Measurements from ENCODE around the gene EMD. TPM values are rescaled to one million over a fixed set of nuclear protein-coding genes. Genes with fewer than 3 reads are reported as not detected.

The EMD gene
- total RNA-seq, 2 donors from 2014 or later = 43.8 to 74.2 TPM

DNA sequence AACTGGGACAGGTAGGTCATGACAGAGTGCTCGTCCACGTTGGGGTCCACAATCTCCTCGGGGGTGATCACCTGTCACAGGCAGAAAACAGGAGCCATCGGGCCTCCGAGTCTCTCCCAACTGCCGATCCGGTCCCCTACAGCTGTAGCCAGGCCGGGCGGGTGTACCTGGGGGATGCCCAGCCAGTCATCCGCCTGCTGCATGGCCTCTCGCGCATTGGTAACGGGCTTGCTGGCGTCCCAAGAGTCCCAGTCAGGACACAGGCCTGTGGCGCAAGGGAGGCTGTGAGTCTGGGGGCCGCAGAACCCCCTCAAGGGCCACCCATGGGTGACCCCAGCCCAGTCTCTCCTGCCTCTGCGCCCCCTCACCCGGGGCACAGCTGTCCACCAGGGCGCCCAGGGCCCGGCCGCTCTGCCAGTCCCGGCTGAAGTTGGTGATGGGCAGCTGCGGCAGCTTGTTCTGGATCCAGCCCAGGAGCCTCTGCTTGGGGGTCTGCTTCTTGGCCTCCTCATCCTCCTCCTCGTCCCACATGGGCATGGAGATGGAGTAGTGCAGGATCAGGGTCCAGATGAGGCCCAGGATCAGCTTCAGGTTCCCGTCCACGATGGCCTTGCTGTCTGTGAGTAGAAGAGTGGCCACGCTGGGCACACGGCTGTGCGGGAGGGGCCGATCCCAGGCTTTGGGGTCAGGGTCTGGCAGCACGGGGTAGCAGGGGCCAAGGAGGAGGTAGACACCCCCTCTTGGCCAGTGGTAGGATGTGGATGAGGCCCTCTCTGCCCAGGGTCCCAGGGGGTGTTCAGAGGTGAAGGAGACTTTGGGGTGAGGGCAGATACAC, 11.4 kb upstream of the EMD start:
- peaks cover 61% of the 10 kb centered on the region for H3K36me3 ChIP-seq
- no peaks in the 10 kb centered on the region for H3K9me3 ChIP-seq
- H3K4me1 ChIP-seq (ENCODE audit: control insufficient read depth in 1 of 2, low read depth in 2 of 2) = peaks cover 11 to 45% of the 10 kb centered on the region in 2 donors
- DNase-seq (ENCODE audit: low spot score) = no peak
- TF ChIP-seq, protein P1, sequence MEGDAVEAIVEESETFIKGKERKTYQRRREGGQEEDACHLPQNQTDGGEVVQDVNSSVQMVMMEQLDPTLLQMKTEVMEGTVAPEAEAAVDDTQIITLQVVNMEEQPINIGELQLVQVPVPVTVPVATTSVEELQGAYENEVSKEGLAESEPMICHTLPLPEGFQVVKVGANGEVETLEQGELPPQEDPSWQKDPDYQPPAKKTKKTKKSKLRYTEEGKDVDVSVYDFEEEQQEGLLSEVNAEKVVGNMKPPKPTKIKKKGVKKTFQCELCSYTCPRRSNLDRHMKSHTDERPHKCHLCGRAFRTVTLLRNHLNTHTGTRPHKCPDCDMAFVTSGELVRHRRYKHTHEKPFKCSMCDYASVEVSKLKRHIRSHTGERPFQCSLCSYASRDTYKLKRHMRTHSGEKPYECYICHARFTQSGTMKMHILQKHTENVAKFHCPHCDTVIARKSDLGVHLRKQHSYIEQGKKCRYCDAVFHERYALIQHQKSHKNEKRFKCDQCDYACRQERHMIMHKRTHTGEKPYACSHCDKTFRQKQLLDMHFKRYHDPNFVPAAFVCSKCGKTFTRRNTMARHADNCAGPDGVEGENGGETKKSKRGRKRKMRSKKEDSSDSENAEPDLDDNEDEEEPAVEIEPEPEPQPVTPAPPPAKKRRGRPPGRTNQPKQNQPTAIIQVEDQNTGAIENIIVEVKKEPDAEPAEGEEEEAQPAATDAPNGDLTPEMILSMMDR (IDR thresholded peaks at IDR 0.05) = no peak
- H3K27me3 ChIP-seq (replicated peaks; ENCODE audit: insufficient read depth) = no peaks in the 10 kb centered on the region
- no peak for ATAC-seq (ENCODE audit: insufficient number of reproducible peaks, low FRiP score, low read depth)
- H3K4me3 ChIP-seq = peak overlapping the region; percentile 83
- peak overlapping the region; percentile 92 to 97 for H3K27ac ChIP-seq

DNA sequence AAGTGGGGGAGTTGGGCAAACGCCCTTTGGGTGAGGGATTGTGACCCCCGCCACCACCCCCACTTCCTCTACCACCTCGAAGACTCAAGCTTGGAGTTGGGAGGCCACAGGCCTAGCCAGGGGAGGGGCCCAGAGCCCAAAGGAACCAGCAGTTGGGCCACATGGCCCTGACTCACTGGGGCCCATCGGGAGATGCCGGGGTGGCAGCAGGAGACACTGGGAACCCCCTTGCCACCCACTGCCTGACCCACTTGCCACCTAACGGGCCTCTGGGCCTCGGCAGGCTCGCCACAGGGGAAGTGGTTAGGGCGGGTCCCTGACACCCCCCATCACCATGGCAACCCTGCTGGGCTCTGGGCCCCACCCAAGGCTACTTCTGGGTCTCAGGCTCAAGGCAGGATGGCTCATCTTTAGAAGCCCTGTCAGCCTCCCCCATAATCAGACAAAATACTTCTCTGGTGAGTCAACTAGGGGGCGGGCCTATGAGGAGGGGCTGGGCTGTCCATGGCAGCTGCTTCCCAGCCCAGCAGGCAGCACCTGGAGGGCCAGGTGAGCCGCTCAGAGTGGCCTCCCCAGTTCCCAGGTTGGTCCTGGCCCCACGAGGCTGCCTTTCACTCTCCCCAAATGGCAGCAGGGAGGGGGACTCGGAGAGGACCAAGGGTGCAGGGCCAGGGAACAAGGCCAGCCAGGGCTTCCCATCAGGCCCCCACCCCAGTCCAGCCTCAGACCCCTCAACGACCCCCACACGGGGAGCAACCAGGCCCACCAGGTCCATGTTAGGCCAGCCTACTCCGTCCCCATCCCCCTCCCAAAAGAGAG, 10.3 kb upstream of the EMD start:
- Histone ChIP-seq H3K4me3 (peak overlapping the region; percentile 83), H3K36me3 (peaks cover 55% of the 10 kb centered on the region), H3K27ac (peak overlapping the region; percentile 92 to 97), H3K27me3 (replicated peaks; ENCODE audit: insufficient read depth) (no peaks in the 10 kb centered on the region), H3K9me3 (no peaks in the 10 kb centered on the region), H3K4me1 (ENCODE audit: control insufficient read depth in 1 of 2, low read depth in 2 of 2) (peaks cover 11 to 45% of the 10 kb centered on the region in 2 donors)
- TF ChIP-seq, protein P1 (IDR thresholded peaks at IDR 0.05) = no peak
- DNase-seq (ENCODE audit: low spot score) (peak; percentile 67), ATAC-seq (ENCODE audit: insufficient number of reproducible peaks, low FRiP score, low read depth) (peak; percentile 21)

DNA sequence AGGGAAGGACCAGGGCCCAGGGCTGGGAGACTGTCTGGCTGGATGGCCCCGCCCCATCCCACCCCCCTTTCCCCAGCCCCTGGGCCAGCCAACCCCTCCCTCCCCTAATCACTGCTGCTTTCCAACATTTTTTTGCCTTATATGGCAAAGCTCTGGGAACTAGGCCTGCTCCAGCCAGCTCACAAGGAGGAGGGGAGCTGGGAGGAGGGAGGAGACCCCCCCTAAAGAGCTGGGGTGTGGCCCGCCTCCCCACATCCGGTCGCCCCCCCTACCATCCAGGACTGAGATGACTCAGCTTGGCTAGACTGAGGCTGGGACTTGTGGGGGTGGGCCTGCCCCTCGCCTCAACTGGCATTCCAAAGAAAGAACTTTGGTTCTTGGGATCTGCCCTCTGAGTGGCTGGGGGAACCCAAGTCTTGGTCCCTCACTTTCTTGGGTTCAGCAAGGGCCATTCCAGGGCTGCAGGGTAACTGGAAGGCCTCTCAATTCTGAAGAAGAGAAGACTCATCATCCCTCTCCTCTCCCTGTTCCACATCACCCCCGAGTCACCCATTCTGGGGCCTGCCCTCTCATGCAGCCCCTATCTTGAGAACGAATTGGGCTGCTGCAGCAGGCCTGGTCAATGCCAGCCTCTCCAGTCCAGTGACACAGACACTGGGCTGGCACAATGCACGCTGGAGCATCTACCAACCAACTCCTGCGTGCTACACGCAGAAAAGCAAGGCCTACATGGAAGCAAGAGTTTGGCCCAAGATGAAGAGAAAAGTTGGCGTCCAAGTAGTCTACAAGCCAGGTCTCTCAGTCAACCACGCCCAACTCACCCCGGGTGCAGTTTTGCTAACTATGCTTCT, 9.4 kb upstream of the EMD start:
- peaks cover 11 to 37% of the 10 kb centered on the region in 2 donors for H3K4me1 ChIP-seq (ENCODE audit: control insufficient read depth in 1 of 2, low read depth in 2 of 2)
- peak; percentile 59 for DNase-seq (ENCODE audit: low spot score)
- peaks cover 47% of the 10 kb centered on the region for H3K36me3 ChIP-seq
- peak overlapping the region; percentile 92 to 97 for H3K27ac ChIP-seq
- ATAC-seq (ENCODE audit: insufficient number of reproducible peaks, low FRiP score, low read depth) = peak; percentile 44
- H3K27me3 ChIP-seq (replicated peaks; ENCODE audit: insufficient read depth) = no peaks in the 10 kb centered on the region
- H3K4me3 ChIP-seq = peak overlapping the region; percentile 83
- TF ChIP-seq, protein P1 (IDR thresholded peaks at IDR 0.05) = no peak
- H3K9me3 ChIP-seq = no peaks in the 10 kb centered on the region

DNA sequence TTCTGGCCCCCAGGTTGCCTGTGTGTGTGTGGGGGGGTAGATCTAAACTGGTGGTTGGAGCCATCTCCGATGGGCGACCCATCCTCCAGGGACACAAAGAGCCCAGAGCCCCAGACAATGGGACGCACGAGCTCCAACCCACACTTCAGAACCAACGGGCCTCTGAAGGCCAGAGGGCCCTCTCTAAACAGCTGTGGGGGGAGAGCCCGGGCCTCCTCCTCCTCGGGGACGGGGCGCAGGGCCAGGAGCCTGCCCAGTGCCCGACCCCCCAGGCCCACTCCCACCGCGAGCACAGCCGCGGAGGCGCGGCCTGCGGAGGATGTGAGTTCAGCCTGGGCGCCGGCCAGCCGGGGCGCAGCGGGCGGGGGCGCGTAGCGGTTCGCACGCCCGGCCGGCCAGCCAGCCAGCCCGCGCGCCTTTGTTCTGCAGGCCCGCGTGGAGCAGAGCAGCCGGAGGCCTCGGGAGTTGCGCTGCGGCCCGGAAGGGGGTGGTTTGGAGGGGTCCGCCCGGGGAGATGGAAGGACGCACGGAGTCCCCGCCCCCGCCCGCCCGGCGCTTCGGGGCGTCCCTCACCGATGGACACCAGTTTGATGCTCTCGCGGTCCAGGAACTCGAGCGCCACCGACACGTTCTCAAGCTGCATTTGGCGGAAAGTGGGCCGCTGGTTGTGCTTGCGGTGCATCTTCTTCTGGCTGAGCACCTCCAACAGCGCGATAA, 8.6 kb upstream of the EMD start:
- Histone ChIP-seq H3K27ac (peak overlapping the region; percentile 88 to 97), H3K9me3 (no peaks in the 10 kb centered on the region), H3K4me3 (peak overlapping the region; percentile 83), H3K27me3 (replicated peaks; ENCODE audit: insufficient read depth) (no peaks in the 10 kb centered on the region), H3K36me3 (peaks cover 39% of the 10 kb centered on the region), H3K4me1 (ENCODE audit: control insufficient read depth in 1 of 2, low read depth in 2 of 2) (peaks cover 11 to 34% of the 10 kb centered on the region in 2 donors)
- no peak for DNase-seq (ENCODE audit: low spot score)
- ATAC-seq (ENCODE audit: insufficient number of reproducible peaks, low FRiP score, low read depth) = no peak
- TF ChIP-seq, protein P1 (IDR thresholded peaks at IDR 0.05) = no peak

Measured in thoracic aorta (tissue), 2 donors.